ENCODE results near the gene BCL6B. TPM values are rescaled to one million over a fixed set of nuclear protein-coding genes. Genes with fewer than 3 reads are reported as not detected.

The BCL6B gene
- total RNA-seq, 2 experiments from 2014 or later = not detected

DNA sequence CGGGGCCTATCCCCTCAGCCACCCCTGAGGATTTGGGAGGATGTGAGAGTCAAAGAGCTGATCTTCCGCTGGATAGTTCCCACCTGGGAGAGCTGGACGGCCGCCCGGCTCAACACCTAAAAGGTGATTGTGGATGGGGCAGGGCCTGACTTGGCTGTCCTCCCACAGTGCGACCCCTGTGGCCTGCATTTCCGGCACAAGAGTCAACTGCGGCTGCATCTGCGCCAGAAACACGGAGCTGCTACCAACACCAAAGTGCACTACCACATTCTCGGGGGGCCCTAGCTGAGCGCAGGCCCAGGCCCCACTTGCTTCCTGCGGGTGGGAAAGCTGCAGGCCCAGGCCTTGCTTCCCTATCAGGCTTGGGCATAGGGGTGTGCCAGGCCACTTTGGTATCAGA, 4.5 kb downstream of the BCL6B start:
- intact Hi-C loops (cut with micrococcal nuclease; ENCODE audit: unreplicated experiment) = no loop called here
- H3K9me2 ChIP-seq (ENCODE audit: insufficient read depth, low read length) = no peaks in the 10 kb centered on the region
- no peak for DNase-seq (ENCODE audit: low spot score)
- H3K4me1 ChIP-seq (ENCODE audit: insufficient read depth, low read length, poor library complexity, severe bottlenecking) = peaks cover under 1% of the 10 kb centered on the region
- POLR2A ChIA-PET = no interaction called here
- no peaks in the 10 kb centered on the region for H3K36me3 ChIP-seq (ENCODE audit: insufficient read depth, low read length)
- no peaks in the 10 kb centered on the region for H3K9me3 ChIP-seq (ENCODE audit: low read length)
- H3K4me3 ChIP-seq (ENCODE audit: low read depth, low read length, poor library complexity, severe bottlenecking) = no peak overlapping the region
- no peak overlapping the region for H3K27ac ChIP-seq (ENCODE audit: low read depth, low read length, poor library complexity, severe bottlenecking)
- H4K20me1 ChIP-seq (ENCODE audit: insufficient read depth, low read length) = no peaks in the 10 kb centered on the region
- no peaks in the 10 kb centered on the region for H3K79me2 ChIP-seq (ENCODE audit: insufficient read depth, low read depth, low read length)
- CTCF ChIA-PET (ENCODE audit: unreplicated experiment) = no interaction called here
- no peak overlapping the region for H2AFZ ChIP-seq (ENCODE audit: low read length)
- TF ChIP-seq EZH2phosphoT487 (IDR thresholded peaks at IDR 0.05; ENCODE audit: borderline replicate concordance, low read depth, low read length) = no peak
- TF ChIP-seq, protein P1, sequence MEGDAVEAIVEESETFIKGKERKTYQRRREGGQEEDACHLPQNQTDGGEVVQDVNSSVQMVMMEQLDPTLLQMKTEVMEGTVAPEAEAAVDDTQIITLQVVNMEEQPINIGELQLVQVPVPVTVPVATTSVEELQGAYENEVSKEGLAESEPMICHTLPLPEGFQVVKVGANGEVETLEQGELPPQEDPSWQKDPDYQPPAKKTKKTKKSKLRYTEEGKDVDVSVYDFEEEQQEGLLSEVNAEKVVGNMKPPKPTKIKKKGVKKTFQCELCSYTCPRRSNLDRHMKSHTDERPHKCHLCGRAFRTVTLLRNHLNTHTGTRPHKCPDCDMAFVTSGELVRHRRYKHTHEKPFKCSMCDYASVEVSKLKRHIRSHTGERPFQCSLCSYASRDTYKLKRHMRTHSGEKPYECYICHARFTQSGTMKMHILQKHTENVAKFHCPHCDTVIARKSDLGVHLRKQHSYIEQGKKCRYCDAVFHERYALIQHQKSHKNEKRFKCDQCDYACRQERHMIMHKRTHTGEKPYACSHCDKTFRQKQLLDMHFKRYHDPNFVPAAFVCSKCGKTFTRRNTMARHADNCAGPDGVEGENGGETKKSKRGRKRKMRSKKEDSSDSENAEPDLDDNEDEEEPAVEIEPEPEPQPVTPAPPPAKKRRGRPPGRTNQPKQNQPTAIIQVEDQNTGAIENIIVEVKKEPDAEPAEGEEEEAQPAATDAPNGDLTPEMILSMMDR (conservative IDR thresholded peaks at IDR 0.05; ENCODE audit: low read length) = no peak
- BruUV-seq (replicated peaks) = no TSS peak
- no peak overlapping the region for H3K4me2 ChIP-seq (ENCODE audit: low read length)

DNA sequence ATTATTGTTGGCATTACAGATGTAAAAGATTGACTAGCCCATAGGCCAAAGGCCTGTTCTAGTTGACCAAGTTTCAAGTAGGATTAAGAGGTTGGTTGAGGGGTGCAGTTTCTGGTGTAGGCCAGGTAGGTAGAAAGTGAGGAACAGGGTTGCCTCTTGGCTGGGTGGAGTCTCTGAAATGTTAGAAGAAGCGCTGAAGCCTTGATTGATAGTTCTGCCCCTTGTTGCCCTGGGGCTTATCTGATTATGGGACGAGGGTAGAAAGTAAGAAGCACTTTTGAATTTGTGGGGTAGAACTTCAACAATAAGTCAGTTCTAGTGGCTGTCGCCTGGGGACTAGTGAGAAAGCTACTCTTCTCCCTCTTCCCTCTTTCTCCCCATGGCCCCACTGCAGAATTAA, 6.2 kb downstream of the BCL6B start:
- H4K20me1 ChIP-seq (ENCODE audit: insufficient read depth, low read length) = no peaks in the 10 kb centered on the region
- no peak overlapping the region for H2AFZ ChIP-seq (ENCODE audit: low read length)
- BruUV-seq (replicated peaks) = no TSS peak
- no peak overlapping the region for H3K4me2 ChIP-seq (ENCODE audit: low read length)
- POLR2A ChIA-PET = no interaction called here
- no peak overlapping the region for H3K4me3 ChIP-seq (ENCODE audit: low read depth, low read length, poor library complexity, severe bottlenecking)
- CTCF ChIA-PET (ENCODE audit: unreplicated experiment) = no interaction called here
- no peaks in the 10 kb centered on the region for H3K9me3 ChIP-seq (ENCODE audit: low read length)
- TF ChIP-seq, protein P1 (conservative IDR thresholded peaks at IDR 0.05; ENCODE audit: low read length) = no peak
- TF ChIP-seq EZH2phosphoT487 (IDR thresholded peaks at IDR 0.05; ENCODE audit: borderline replicate concordance, low read depth, low read length) = no peak
- H3K4me1 ChIP-seq (ENCODE audit: insufficient read depth, low read length, poor library complexity, severe bottlenecking) = no peaks in the 10 kb centered on the region
- intact Hi-C loops (cut with micrococcal nuclease; ENCODE audit: unreplicated experiment) = no loop called here
- DNase-seq (ENCODE audit: low spot score) = no peak
- H3K36me3 ChIP-seq (ENCODE audit: insufficient read depth, low read length) = no peaks in the 10 kb centered on the region
- H3K27ac ChIP-seq (ENCODE audit: low read depth, low read length, poor library complexity, severe bottlenecking) = no peak overlapping the region
- no peaks in the 10 kb centered on the region for H3K79me2 ChIP-seq (ENCODE audit: insufficient read depth, low read depth, low read length)
- no peaks in the 10 kb centered on the region for H3K9me2 ChIP-seq (ENCODE audit: insufficient read depth, low read length)

DNA sequence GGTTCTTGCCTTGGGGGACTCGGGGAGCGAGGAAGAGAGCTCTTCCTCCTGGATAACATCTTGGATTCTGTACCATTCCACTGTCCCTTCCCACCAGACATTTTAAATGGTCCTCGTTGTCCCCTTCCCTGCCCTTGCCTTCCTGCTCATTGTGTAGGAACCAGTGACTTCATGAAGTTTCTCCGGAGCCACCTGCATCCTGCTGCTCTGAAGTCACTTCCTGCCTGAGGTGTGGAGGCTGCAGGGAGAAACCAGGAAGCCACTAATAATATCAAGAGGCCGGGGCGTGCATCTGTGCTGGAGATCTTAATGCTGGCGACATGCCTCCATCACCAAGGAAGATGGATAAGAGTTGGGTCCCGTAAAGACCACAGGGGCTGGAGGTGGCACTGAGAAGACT, 6.8 kb downstream of the BCL6B start:
- no peak overlapping the region for H3K4me2 ChIP-seq (ENCODE audit: low read length)
- DNase-seq (ENCODE audit: low spot score) = no peak
- H3K4me3 ChIP-seq (ENCODE audit: low read depth, low read length, poor library complexity, severe bottlenecking) = no peak overlapping the region
- TF ChIP-seq, protein P1 (conservative IDR thresholded peaks at IDR 0.05; ENCODE audit: low read length) = no peak
- TF ChIP-seq EZH2phosphoT487 (IDR thresholded peaks at IDR 0.05; ENCODE audit: borderline replicate concordance, low read depth, low read length) = no peak
- BruUV-seq (replicated peaks) = no TSS peak
- ChIA-PET CTCF (ENCODE audit: unreplicated experiment) (no interaction called here), POLR2A (no interaction called here)
- no peak overlapping the region for H2AFZ ChIP-seq (ENCODE audit: low read length)
- H3K9me3 ChIP-seq (ENCODE audit: low read length) = no peaks in the 10 kb centered on the region
- H3K4me1 ChIP-seq (ENCODE audit: insufficient read depth, low read length, poor library complexity, severe bottlenecking) = no peaks in the 10 kb centered on the region
- H3K79me2 ChIP-seq (ENCODE audit: insufficient read depth, low read depth, low read length) = no peaks in the 10 kb centered on the region
- no peaks in the 10 kb centered on the region for H4K20me1 ChIP-seq (ENCODE audit: insufficient read depth, low read length)
- H3K36me3 ChIP-seq (ENCODE audit: insufficient read depth, low read length) = no peaks in the 10 kb centered on the region
- no peaks in the 10 kb centered on the region for H3K9me2 ChIP-seq (ENCODE audit: insufficient read depth, low read length)
- H3K27ac ChIP-seq (ENCODE audit: low read depth, low read length, poor library complexity, severe bottlenecking) = no peak overlapping the region
- intact Hi-C loops (cut with micrococcal nuclease; ENCODE audit: unreplicated experiment) = no loop called here
